ENCODE measurements around the gene C11orf58.

C11orf58 gene

DNA sequence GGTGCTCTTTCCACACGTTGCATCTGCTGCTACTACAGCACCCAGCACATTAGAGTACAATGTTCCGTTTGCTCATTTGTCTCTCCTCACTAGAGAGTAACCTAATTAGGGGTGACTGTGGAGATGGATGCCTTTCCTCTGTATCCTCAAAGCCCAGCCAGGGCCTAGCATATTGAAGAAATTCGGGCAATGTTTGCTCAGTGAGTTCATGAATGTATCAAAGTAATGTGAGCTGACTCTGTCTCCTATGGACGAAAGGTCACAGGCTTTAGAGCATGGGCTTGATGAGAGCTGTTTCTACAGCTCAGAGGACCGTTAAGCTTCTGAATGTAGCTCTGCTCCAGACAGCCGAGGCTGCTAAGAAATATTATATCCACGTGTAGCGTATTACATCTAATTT lies 67.5 kb downstream of the C11orf58 start:
- no peak for DNase-seq

DNA sequence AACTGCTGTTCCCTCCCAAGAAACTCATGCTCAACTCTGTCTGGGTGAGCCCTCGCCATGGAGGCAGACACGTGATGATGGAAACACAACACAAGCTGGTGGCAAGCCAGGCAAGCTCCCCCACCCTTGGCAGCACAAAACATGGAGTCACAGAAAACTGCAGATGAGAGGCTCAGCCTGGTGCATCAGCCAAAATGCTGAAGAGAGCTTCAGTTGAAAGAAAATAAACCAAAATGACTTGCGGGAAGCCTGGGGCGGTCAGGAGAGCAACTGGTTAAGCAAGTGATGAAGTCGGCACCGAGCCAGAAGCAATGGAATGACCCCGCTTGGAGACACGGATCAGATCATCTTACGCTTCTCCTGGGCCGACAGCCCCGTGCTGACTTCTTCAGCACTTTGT lies 68.3 kb downstream of the C11orf58 start:
- no peak for DNase-seq

DNA sequence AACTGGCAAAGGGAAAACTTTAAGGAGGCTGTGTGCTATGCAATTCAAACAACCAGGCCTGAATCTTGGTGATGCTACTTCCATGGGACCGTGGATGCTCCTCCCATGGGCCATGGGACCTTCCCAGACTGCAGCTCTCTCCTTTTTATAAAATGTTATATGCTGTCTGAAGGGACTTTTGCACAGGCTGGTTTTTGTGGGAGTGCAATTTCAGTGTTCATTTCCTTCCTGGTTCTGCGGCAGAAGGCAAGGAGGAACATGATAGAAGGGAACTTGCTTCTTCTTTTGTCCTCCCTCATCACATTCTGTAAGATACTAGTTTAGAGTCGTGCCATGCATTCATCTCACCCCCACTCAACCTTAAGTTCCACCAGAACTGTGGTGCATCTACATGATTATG lies 68.9 kb downstream of the C11orf58 start:
- DNase-seq, result no peak
